GM12878 (cell line): ENCODE results near the gene TTC23. TPM values are rescaled to one million over a fixed set of nuclear protein-coding genes. Genes with fewer than 3 reads are reported as not detected.

Experiments
- BCLAF1 ChIP-seq: fragments of 450-650 bp; IDR thresholded peaks from 2 replicates; pipeline ENCODE4 v1.6.1; 2017; ENCODE audit warnings: antibody characterized with exemption, mild to moderate bottlenecking, moderate library complexity
- BMI1 ChIP-seq: fragments of 450-650 bp; IDR thresholded peaks from 2 replicates; pipeline ENCODE4 v1.6.1; 2016; ENCODE audit warnings: mild to moderate bottlenecking, moderate library complexity, borderline replicate concordance
- CBX5 ChIP-seq: sonication (generic); IDR thresholded peaks from 2 replicates; pipeline ENCODE4 v1.6.1; 2016; ENCODE audit warnings: low read depth, moderate library complexity, mild to moderate bottlenecking, inconsistent platforms
- CREB1 ChIP-seq: IDR thresholded peaks from 2 replicates; pipeline ENCODE4 v1.6.1; 2012; ENCODE audit warnings: low read depth, mild to moderate bottlenecking, inconsistent platforms
- CTCF ChIP-seq, 3 experiments: IDR thresholded peaks in 2 of 3; conservative IDR thresholded peaks in 1 of 3; 2 replicates each; pipeline ENCODE4 v1.5.1; 2011; ENCODE audit warnings: low read depth in 3 of 3, low read length in 3 of 3, mild to moderate bottlenecking in 3 of 3, control low read depth in 2 of 3, moderate library complexity in 2 of 3, inconsistent platforms in 1 of 3, mixed read lengths in 1 of 3; ENCODE audit not compliant: control insufficient read depth in 2 of 3, insufficient read depth in 1 of 3; ENCODE audit errors: extremely low read depth in 1 of 3
- DPF2 ChIP-seq: fragments of 450-650 bp; IDR thresholded peaks from 2 replicates; pipeline ENCODE4 v1.6.1; 2017; ENCODE audit warnings: mild to moderate bottlenecking
- ELK1 ChIP-seq: IDR thresholded peaks from 2 replicates; pipeline ENCODE4 v1.6.1; 2012; ENCODE audit warnings: low read depth, low read length, improper control_type of control experiment
- FOXK2 ChIP-seq: fragments of 450-650 bp; IDR thresholded peaks from 2 replicates; pipeline ENCODE4 v1.6.1; 2017; ENCODE audit warnings: mild to moderate bottlenecking, moderate library complexity
- HDAC2 ChIP-seq: fragments of 200-600 bp; sonication (generic); IDR thresholded peaks from 2 replicates; pipeline ENCODE4 v1.6.1; 2017
- IRF4 ChIP-seq: IDR thresholded peaks from 2 replicates; pipeline ENCODE4 v1.6.1; 2011; ENCODE audit warnings: low read depth, low read length
- JUNB ChIP-seq: IDR thresholded peaks from 2 replicates; pipeline ENCODE4 v1.6.1; 2016; ENCODE audit warnings: antibody characterized with exemption, mild to moderate bottlenecking
- KLF5 ChIP-seq: fragments of 450-650 bp; IDR thresholded peaks from 2 replicates; pipeline ENCODE4 v1.6.1; 2014; ENCODE audit warnings: mild to moderate bottlenecking; ENCODE audit not compliant: partially characterized antibody
- MTA2 ChIP-seq: fragments of 450-650 bp; IDR thresholded peaks from 2 replicates; pipeline ENCODE4 v1.6.1; 2016; ENCODE audit warnings: low read depth, mild to moderate bottlenecking, moderate library complexity
- NBN ChIP-seq: fragments of 450-650 bp; IDR thresholded peaks from 2 replicates; pipeline ENCODE4 v1.6.1; 2016
- NR2C1 ChIP-seq: fragments of 450-650 bp; IDR thresholded peaks from 2 replicates; pipeline ENCODE4 v1.6.1; 2017; ENCODE audit warnings: antibody characterized with exemption, mild to moderate bottlenecking, moderate library complexity
- NR2C2 ChIP-seq: IDR thresholded peaks from 2 replicates; pipeline ENCODE4 v1.6.1; 2011; ENCODE audit warnings: borderline replicate concordance, low read depth; ENCODE audit not compliant: control insufficient read depth, insufficient read length
- NR2F1 ChIP-seq: fragments of 450-650 bp; conservative IDR thresholded peaks from 2 replicates; pipeline ENCODE4 v1.6.1; 2017; ENCODE audit warnings: mild to moderate bottlenecking
- PAX5 ChIP-seq: IDR thresholded peaks from 2 replicates; pipeline ENCODE4 v1.6.1; 2011; ENCODE audit warnings: low read depth, low read length, borderline replicate concordance
- RUNX3 ChIP-seq: IDR thresholded peaks from 2 replicates; pipeline ENCODE4 v1.6.1; 2012; ENCODE audit warnings: low read length, inconsistent platforms
- SMC3 ChIP-seq: IDR thresholded peaks from 2 replicates; pipeline ENCODE4 v1.6.1; 2011; ENCODE audit warnings: low read length, improper control_type of control experiment, borderline replicate concordance
- STAT3 ChIP-seq: IDR thresholded peaks from 2 replicates; pipeline ENCODE4 v1.6.1; 2011; ENCODE audit warnings: low read depth, low read length, improper control_type of control experiment
- TCF3 ChIP-seq: IDR thresholded peaks from 2 replicates; pipeline ENCODE4 v1.6.1; 2012; ENCODE audit warnings: low read depth, mild to moderate bottlenecking, low read length, borderline replicate concordance; ENCODE audit not compliant: insufficient read depth
- TCF7 ChIP-seq: IDR thresholded peaks from 2 replicates; pipeline ENCODE4 v1.6.1; 2014; ENCODE audit warnings: antibody characterized with exemption, borderline replicate concordance
- ZNF217 ChIP-seq: fragments of 450-650 bp; IDR thresholded peaks from 2 replicates; pipeline ENCODE4 v1.6.1; 2017; ENCODE audit warnings: antibody characterized with exemption, mild to moderate bottlenecking
- polyA plus RNA-seq, 11 experiments: library from polyadenylated mRNA; depleted of rRNA in 4 of 11; unstranded in 6 of 11; stranded (reverse) in 5 of 11; fragments of >200 nt; fragmentation: Nextera tagmentation in 4 of 11; fragmentation: Illumina TruSeq in 1 of 11; extraction: Ambion mirVana in 4 of 11; extraction: Trizol in 1 of 11; gene quantifications; 1 replicate in 1 of 11; 2 replicates in 10 of 11; pipeline versions ENCODE4 v1.2.1 to v1.2.3, GENCODE V29; 2011 to 2016; ENCODE audit warnings: inconsistent platforms in 2 of 11, missing spikeins in 2 of 11, low read depth in 1 of 11
- total RNA-seq, 4 experiments: library from RNA; depleted of rRNA in 3 of 4; stranded (reverse); fragments of >200 nt in 3 of 4; fragmentation: Illumina TruSeq in 1 of 4; extraction: Trizol in 1 of 4; gene quantifications; 2 replicates each; pipeline versions ENCODE4 v1.2.1 to v1.2.3, GENCODE V29; 2013 to 2021
- TF ChIP-seq, protein P1 (sequence below): IDR thresholded peaks from 2 replicates; pipeline ENCODE4 v1.6.1; 2011; ENCODE audit warnings: low read depth, low read length, improper control_type of control experiment, borderline replicate concordance

Gene TTC23
- total and polyA plus RNA-seq, 10 of the 15 experiments (the other 5 are each of a cell fraction or from before 2014, with no cell fraction given), result 1.2 to 9.0 (median 6.5) TPM

- TF ChIP-seq, protein P1, sequence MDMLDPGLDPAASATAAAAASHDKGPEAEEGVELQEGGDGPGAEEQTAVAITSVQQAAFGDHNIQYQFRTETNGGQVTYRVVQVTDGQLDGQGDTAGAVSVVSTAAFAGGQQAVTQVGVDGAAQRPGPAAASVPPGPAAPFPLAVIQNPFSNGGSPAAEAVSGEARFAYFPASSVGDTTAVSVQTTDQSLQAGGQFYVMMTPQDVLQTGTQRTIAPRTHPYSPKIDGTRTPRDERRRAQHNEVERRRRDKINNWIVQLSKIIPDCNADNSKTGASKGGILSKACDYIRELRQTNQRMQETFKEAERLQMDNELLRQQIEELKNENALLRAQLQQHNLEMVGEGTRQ, result no peak
- TF ChIP-seq KLF5 (no peak), DPF2 (no peak), NBN (no peak), TCF7 (no peak), PAX5 (no peak), BCLAF1 (no peak), IRF4 (no peak), BMI1 (no peak), CTCF (IDR thresholded peaks at IDR 0.05 in 2 of 3, conservative IDR thresholded peaks at IDR 0.05 in 1 of 3; ENCODE audit: control insufficient read depth in 2 of 3, extremely low read depth in 1 of 3, insufficient read depth in 1 of 3, low read depth in 3 of 3, low read length in 3 of 3) (peak; percentile 69 to 88 (median 82)), NR2F1 (no peak), TCF3 (no peak), CREB1 (no peak), STAT3 (no peak), FOXK2 (no peak), SMC3 (peak; percentile 53; the same call in 1 of the 2 replicates), JUNB (no peak), RUNX3 (peak; percentile 54), CBX5 (no peak), NR2C2 (no peak), ELK1 (no peak), ZNF217 (no peak), NR2C1 (no peak), HDAC2 (no peak), MTA2 (no peak)
Measured at GRCh38 chr15:99100245-99101173, 148.9 kb downstream of the TTC23 start (continued).
